Activated CD8-positive, alpha-beta T cell treated with anti-CD3 and anti-CD28 coated beads for 36 hours (primary cell): Measurements from ENCODE around the gene FKBP2. TPM values are rescaled to one million over a fixed set of nuclear protein-coding genes. Genes with fewer than 3 reads are reported as not detected.

Source experiments
- ATAC-seq: fragments of 200-7000 bp; cut with Tn5 transposase; one replicate; pipeline ENCODE4 v1.10.0; 2021; ENCODE audit warnings: mild to moderate bottlenecking, moderate library complexity
- CTCF ChIA-PET: fragments of 350-600 bp; sonication (Branson Sonifier 250); formaldehyde crosslinking; loops from one replicate; lab custom pipeline; 2021; ENCODE audit warnings: antibody characterized with exemption; lab: Charles Lee
- POLR2A ChIA-PET: fragments of 350-600 bp; sonication (Branson Sonifier 250); formaldehyde crosslinking; loops from one replicate; lab custom pipeline; 2021; ENCODE audit warnings: antibody characterized with exemption; lab: Charles Lee
- DNase-seq: peaks from one replicate; pipeline ENCODE4 v3.0.0-alpha.2; 2020
- H3K27ac Mint-ChIP-seq: one replicate; pipeline ENCODE4 v1.8.0; 2021; ENCODE audit warnings: mild to moderate bottlenecking, mixed read lengths
- H3K27me3 Mint-ChIP-seq: one replicate; pipeline ENCODE4 v1.8.0; 2021; ENCODE audit warnings: mixed read lengths
- H3K36me3 Mint-ChIP-seq: one replicate; pipeline ENCODE4 v1.8.0; 2021; ENCODE audit warnings: low read depth, mixed read lengths
- H3K4me1 Mint-ChIP-seq: one replicate; pipeline ENCODE4 v1.8.0; 2021; ENCODE audit warnings: low read depth, mixed read lengths
- H3K4me3 Mint-ChIP-seq: one replicate; pipeline ENCODE4 v1.8.0; 2021; ENCODE audit warnings: mild to moderate bottlenecking, moderate library complexity, mixed read lengths
- H3K9me3 Mint-ChIP-seq: one replicate; pipeline ENCODE4 v1.8.0; 2021; ENCODE audit warnings: mixed read lengths
- CTCF ChIP-seq: fragments of 200-600 bp; IDR thresholded peaks from one replicate; pipeline ENCODE4 v1.8.0; 2022; ENCODE audit warnings: antibody characterized with exemption, mild to moderate bottlenecking
- intact Hi-C: fragments of 100-400 bp; cut with micrococcal nuclease; formaldehyde crosslinking; loops from one replicate; pipeline ENCODE4 v1.10.0; 2022
- total RNA-seq, 2 experiments: library from RNA; stranded (reverse); gene quantifications; one replicate each; pipeline ENCODE4 v1.2.3, GENCODE V29; 2021

Gene FKBP2
- total RNA-seq, 2 experiments from 2014 or later: 23.5 to 26.9 TPM

- Mint-ChIP-seq H3K27me3 (no peaks in the 10 kb centered on the region), H3K4me3 (peak overlapping the region; percentile 81), H3K27ac (peak overlapping the region; percentile 83), H3K9me3 (no peaks in the 10 kb centered on the region), H3K4me1 (peaks cover 33% of the 10 kb centered on the region), H3K36me3 (peaks cover 7% of the 10 kb centered on the region)
- TF ChIP-seq CTCF: no peak
- ChIA-PET CTCF (no interaction called here), POLR2A (interaction anchor here (0.6 to 4.6 kb wide), 5 partner anchors 9 to 82 kb away, joined by 3 to 39 read pairs (median 4); partner anchors contain the start of gene FERMT3)
- intact Hi-C loops: no loop called here
- DNase-seq: no peak
- no peak for ATAC-seq
Measured at GRCh38 chr11:64229090-64229743, 11.7 kb upstream of the FKBP2 start.

GRCh38 chr11:64229744-64230170, 11.1 kb upstream of the FKBP2 start:
- peak overlapping the region; percentile 81 for H3K4me3 Mint-ChIP-seq
- peaks cover 31% of the 10 kb centered on the region for H3K4me1 Mint-ChIP-seq
- H3K9me3 Mint-ChIP-seq: no peaks in the 10 kb centered on the region
- CTCF ChIA-PET: interaction anchor here (1.1 kb wide), 1 partner anchor 75 kb away, joined by 4 read pairs; no protein-coding TSS in a partner anchor
- DNase-seq (no peak), ATAC-seq (no peak)
- H3K27ac Mint-ChIP-seq: peak overlapping the region; percentile 83
- H3K36me3 Mint-ChIP-seq: peaks cover 5% of the 10 kb centered on the region
- no peaks in the 10 kb centered on the region for H3K27me3 Mint-ChIP-seq
- TF ChIP-seq CTCF: no peak
- POLR2A ChIA-PET: interaction anchor here (0.6 to 4.6 kb wide), 4 partner anchors 21 to 81 kb away, joined by 3 to 39 read pairs (median 4); partner anchors contain the start of gene FERMT3
- intact Hi-C loops: no loop called here

GRCh38 chr11:64230171-64230984, 10.5 kb upstream of the FKBP2 start, which contains the start of gene DNAJC4:
Gene DNAJC4, plus strand, starts transcription at chr11:64230548. Its CDS starts 307 bp downstream, at chr11:64230855.
- CTCF ChIA-PET: interaction anchor here (1.1 to 1.5 kb wide), 4 partner anchors 26 to 74 kb away, joined by 3 to 5 read pairs (median 4); no protein-coding TSS in a partner anchor
- Mint-ChIP-seq H3K4me3 (peak within 1 kb of the TSS; percentile 81), H3K27ac (peak within 1 kb of the TSS; percentile 83), H3K36me3 (peaks cover 9% of the 10 kb centered on the region), H3K9me3 (no peaks in the 10 kb centered on the region), H3K4me1 (peaks cover 29% of the 10 kb centered on the region), H3K27me3 (no peaks in the 10 kb centered on the region)
- DNase-seq (peak; percentile 95), ATAC-seq (peak; percentile 60)
- no peak for TF ChIP-seq CTCF
- POLR2A ChIA-PET: interaction anchor here (1.0 to 4.6 kb wide), 6 partner anchors 9 to 45 kb away, joined by 3 to 39 read pairs (median 4); partner anchors contain the start of gene FERMT3
- intact Hi-C loops: no loop called here

- H3K27me3 Mint-ChIP-seq: no peaks in the 10 kb centered on the region
- H3K4me1 Mint-ChIP-seq: peaks cover 34% of the 10 kb centered on the region
- ChIA-PET CTCF (interaction anchor here (1.1 to 1.5 kb wide), 4 partner anchors 26 to 73 kb away, joined by 3 to 5 read pairs (median 4); no protein-coding TSS in a partner anchor), POLR2A (interaction anchor here (1.0 to 4.6 kb wide), 6 partner anchors 9 to 44 kb away, joined by 3 to 39 read pairs (median 4); partner anchors contain the start of gene FERMT3)
- DNase-seq (no peak), ATAC-seq (no peak)
- H3K9me3 Mint-ChIP-seq: no peaks in the 10 kb centered on the region
- H3K4me3 Mint-ChIP-seq: peak overlapping the region; percentile 81
- H3K27ac Mint-ChIP-seq: peak overlapping the region; percentile 83
- TF ChIP-seq CTCF: no peak
- H3K36me3 Mint-ChIP-seq: peaks cover 13% of the 10 kb centered on the region
- intact Hi-C loops: no loop called here
Measured at GRCh38 chr11:64230985-64231365, 9.9 kb upstream of the FKBP2 start.
